Measurements from ENCODE around the gene GLCE.
"Not testable (repeated sequence)": the region's sequence is repeated elsewhere in the genome, so short reads cannot be mapped to it uniquely, and the experiment has no call there.

The GLCE gene

GRCh38 chr15:69161079-69161877, 843 bp downstream of the GLCE start:
- DNase-seq = peak; percentile 40

- no peak for DNase-seq
These were observed 1.4 kb downstream of the GLCE start for GRCh38 chr15:69161878-69162213.

GRCh38 chr15:69163141-69163669, 2.8 kb downstream of the GLCE start:
- DNase-seq = no peak

- DNase-seq = no peak
These were observed 4.6 kb downstream of the GLCE start for GRCh38 chr15:69164807-69165636.

- DNase-seq = no peak
These were observed 5.2 kb downstream of the GLCE start for GRCh38 chr15:69165637-69166025.

- no peak for DNase-seq
These were observed 6.9 kb downstream of the GLCE start for GRCh38 chr15:69167218-69167846.

- DNase-seq = not testable (repeated sequence)
These were observed 7.9 kb downstream of the GLCE start for GRCh38 chr15:69168361-69168760.

GRCh38 chr15:69169540-69169939, 9.1 kb downstream of the GLCE start:
- DNase-seq = not testable (repeated sequence)

- DNase-seq = no peak
These were observed 10.2 kb downstream of the GLCE start for GRCh38 chr15:69170597-69170996.

GRCh38 chr15:69172847-69173246, 12.4 kb downstream of the GLCE start:
- DNase-seq = no peak

- no peak for DNase-seq
These were observed 15.1 kb downstream of the GLCE start for GRCh38 chr15:69175536-69175935.

- DNase-seq = no peak
These were observed 21.0 kb downstream of the GLCE start for GRCh38 chr15:69181424-69181823.

- DNase-seq = no peak
These were observed 24.8 kb downstream of the GLCE start for GRCh38 chr15:69185216-69185615.

GRCh38 chr15:69185706-69186105, 25.3 kb downstream of the GLCE start:
- DNase-seq = no peak

GRCh38 chr15:69189157-69189556, 28.7 kb downstream of the GLCE start:
- no peak for DNase-seq

- no peak for DNase-seq
These were observed 29.7 kb downstream of the GLCE start for GRCh38 chr15:69190091-69190490.

GRCh38 chr15:69190504-69190903, 30.1 kb downstream of the GLCE start:
- DNase-seq = no peak

GRCh38 chr15:69194025-69194827, 33.8 kb downstream of the GLCE start:
- no peak for DNase-seq

GRCh38 chr15:69194854-69195253, 34.4 kb downstream of the GLCE start:
- DNase-seq = no peak

GRCh38 chr15:69200832-69201745, 40.7 kb downstream of the GLCE start:
- no peak for DNase-seq

- DNase-seq = no peak
These were observed 45.6 kb downstream of the GLCE start for GRCh38 chr15:69206079-69206478.

- DNase-seq = no peak
These were observed 49.2 kb downstream of the GLCE start for GRCh38 chr15:69209661-69210060.
